Adrenal gland (tissue), 5 donors: ENCODE results near the gene ZDHHC17.

ENCODE experiments used
- CTCF ChIP-seq, 6 experiments: fragments of 450-650 bp in 4 of 6; fragments of 200-600 bp in 2 of 6; sonication (generic) in 1 of 6; IDR thresholded peaks; 1 replicate in 5 of 6; 2 replicates in 1 of 6; pipeline versions ENCODE4 v1.5.1 to v1.8.0; 2016 to 2021; ENCODE audit warnings: antibody characterized with exemption in 6 of 6, mild to moderate bottlenecking in 2 of 6, moderate library complexity in 1 of 6
- POLR2A ChIP-seq, 2 donors: fragments of 450-650 bp; IDR thresholded peaks; one replicate each; pipeline ENCODE4 v1.6.1; 2017; ENCODE audit warnings: antibody characterized with exemption in 2 of 2, mild to moderate bottlenecking in 2 of 2, moderate library complexity in 1 of 2
- donor health status: DM: no; HTN: no; CAD: no.

GRCh38 chr12:76859611-76860010 is 95.7 kb downstream of the ZDHHC17 start:
- no peak for TF ChIP-seq CTCF (IDR thresholded peaks at IDR 0.05)
- no peak for TF ChIP-seq POLR2A (IDR thresholded peaks at IDR 0.05)
